ENCODE measurements around the gene BRAT1. TPM values are rescaled to one million over a fixed set of nuclear protein-coding genes. Genes with fewer than 3 reads are reported as not detected.

Gene BRAT1
- total and polyA plus RNA-seq, 2 donors from 2014 or later: 18.7 to 23.7 TPM

DNA sequence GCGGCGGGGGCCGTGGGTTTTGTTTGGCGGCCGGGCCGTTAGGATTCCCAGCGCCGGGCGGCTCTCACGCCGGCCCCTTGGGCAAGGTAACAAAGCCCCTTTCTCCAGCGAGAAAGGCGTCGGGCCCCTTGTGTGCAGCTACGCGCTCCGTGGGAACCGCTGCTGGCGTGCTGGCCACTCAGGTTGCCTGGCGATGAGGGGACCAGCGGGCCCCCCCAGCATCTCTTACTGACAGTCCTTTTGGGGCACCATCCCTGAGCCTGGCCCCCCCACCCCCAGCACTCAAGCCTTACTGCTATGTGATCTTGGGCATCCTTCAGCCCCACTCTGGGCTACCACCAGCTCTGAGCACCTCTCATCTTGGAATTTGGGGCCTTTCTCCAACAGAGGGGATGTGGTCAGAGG, 34.0 kb downstream of the BRAT1 start:
- TF ChIP-seq, protein P1, sequence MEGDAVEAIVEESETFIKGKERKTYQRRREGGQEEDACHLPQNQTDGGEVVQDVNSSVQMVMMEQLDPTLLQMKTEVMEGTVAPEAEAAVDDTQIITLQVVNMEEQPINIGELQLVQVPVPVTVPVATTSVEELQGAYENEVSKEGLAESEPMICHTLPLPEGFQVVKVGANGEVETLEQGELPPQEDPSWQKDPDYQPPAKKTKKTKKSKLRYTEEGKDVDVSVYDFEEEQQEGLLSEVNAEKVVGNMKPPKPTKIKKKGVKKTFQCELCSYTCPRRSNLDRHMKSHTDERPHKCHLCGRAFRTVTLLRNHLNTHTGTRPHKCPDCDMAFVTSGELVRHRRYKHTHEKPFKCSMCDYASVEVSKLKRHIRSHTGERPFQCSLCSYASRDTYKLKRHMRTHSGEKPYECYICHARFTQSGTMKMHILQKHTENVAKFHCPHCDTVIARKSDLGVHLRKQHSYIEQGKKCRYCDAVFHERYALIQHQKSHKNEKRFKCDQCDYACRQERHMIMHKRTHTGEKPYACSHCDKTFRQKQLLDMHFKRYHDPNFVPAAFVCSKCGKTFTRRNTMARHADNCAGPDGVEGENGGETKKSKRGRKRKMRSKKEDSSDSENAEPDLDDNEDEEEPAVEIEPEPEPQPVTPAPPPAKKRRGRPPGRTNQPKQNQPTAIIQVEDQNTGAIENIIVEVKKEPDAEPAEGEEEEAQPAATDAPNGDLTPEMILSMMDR (IDR thresholded peaks at IDR 0.05; ENCODE audit: borderline replicate concordance, extremely low read depth, insufficient read depth): no peak
- H3K27ac ChIP-seq (ENCODE audit: low read depth in 2 of 2, low read length in 2 of 2): no peak overlapping the region
- no peak for DNase-seq
- peak overlapping the region in 2 of 3 donors; percentile 24 to 53 for H3K4me3 ChIP-seq (ENCODE audit: low read length in 3 of 3)
- intact Hi-C loops (cut with DNase I): no loop called here
- FAIRE-seq: no peak
- H3K9me3 ChIP-seq (ENCODE audit: control insufficient read depth in 2 of 3, insufficient read depth in 1 of 3, low read length in 3 of 3): no peaks in the 10 kb centered on the region
- peaks cover 0 to 4% (median 0%) of the 10 kb centered on the region in 3 donors for H3K36me3 ChIP-seq (ENCODE audit: control insufficient read depth in 2 of 3, insufficient read depth in 3 of 3, low read length in 3 of 3)
- no peaks in the 10 kb centered on the region for H3K27me3 ChIP-seq (ENCODE audit: control insufficient read depth, insufficient read depth, low read length)
- H3K4me1 ChIP-seq (ENCODE audit: control insufficient read depth in 2 of 3, insufficient read depth in 2 of 3, low read depth in 1 of 3, low read length in 3 of 3): peaks cover 0 to 35% (median 0%) of the 10 kb centered on the region in 3 donors
- no peak overlapping the region for H3K9ac ChIP-seq (ENCODE audit: low read length in 3 of 3)

DNA sequence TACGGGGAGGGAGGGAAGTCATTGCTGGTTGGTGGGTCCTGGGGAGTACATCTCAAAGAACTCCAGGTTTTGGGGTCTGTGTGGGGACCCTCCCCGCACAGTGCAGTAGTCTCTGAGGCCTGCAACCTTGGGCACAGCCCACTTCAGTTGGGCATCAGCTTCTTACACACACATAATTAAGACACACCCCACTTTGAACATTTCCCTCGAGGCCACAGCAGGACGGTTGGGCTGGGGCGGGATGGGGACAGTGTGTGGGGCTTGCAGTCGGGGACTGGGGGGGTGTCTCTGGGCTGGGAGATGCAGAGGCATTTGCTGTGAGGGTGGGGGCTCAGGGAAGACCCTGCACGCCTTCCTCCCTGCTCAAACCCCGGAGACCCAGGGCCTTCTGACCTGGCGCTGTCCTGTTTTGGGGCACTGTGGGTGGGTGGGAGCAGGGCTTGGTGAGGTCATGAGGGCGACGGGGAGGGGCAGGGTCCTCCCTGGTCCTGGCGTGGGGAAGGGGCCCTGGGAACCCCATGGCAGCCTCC, 34.5 kb downstream of the BRAT1 start:
- Histone ChIP-seq H3K9me3 (ENCODE audit: control insufficient read depth in 2 of 3, insufficient read depth in 1 of 3, low read length in 3 of 3) (no peaks in the 10 kb centered on the region), H3K9ac (ENCODE audit: low read length in 3 of 3) (peak overlapping the region in 2 of 3 donors; percentile 19 to 43), H3K27ac (ENCODE audit: low read depth in 2 of 2, low read length in 2 of 2) (no peak overlapping the region), H3K36me3 (ENCODE audit: control insufficient read depth in 2 of 3, insufficient read depth in 3 of 3, low read length in 3 of 3) (peaks cover 0 to 4% (median 0%) of the 10 kb centered on the region in 3 donors), H3K4me3 (ENCODE audit: low read length in 3 of 3) (peak overlapping the region; percentile 30 to 72 (median 49)), H3K4me1 (ENCODE audit: control insufficient read depth in 2 of 3, insufficient read depth in 2 of 3, low read depth in 1 of 3, low read length in 3 of 3) (peaks cover 0 to 35% (median 0%) of the 10 kb centered on the region in 3 donors), H3K27me3 (ENCODE audit: control insufficient read depth, insufficient read depth, low read length) (no peaks in the 10 kb centered on the region)
- no peak for FAIRE-seq
- TF ChIP-seq, protein P1 (IDR thresholded peaks at IDR 0.05; ENCODE audit: borderline replicate concordance, extremely low read depth, insufficient read depth): no peak
- DNase-seq: peak in 1 of 5 donors; percentile 74
- intact Hi-C loops (cut with DNase I): no loop called here

DNA sequence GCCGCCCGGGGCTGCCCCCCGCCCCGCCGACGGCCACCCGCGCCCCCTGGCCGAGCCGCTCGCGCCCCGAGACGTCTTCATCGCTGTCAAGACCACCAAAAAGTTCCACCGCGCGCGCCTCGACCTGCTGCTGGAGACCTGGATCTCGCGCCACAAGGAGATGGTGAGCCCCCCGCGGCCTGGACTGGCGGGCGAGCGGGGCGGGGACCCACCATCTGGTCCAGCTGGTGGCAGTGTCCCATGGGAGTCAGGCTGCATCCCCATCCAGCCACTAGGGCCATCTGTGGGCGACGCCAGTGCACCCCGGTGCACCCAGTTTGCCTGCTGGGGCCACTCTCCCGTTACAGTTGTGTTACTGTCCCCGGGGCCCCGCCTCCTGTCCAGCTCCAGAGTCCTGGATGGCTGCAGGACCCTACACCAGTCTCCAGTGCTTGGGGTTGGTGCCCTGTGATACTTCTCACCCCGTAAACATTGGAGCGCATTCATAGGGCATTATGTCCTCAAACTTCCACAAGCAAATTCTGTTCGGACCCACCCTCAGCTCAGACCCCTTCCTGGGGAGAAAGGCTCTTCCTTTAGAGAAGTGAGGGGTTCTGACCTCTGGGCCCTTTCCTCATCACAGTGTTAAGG, 35.1 kb downstream of the BRAT1 start:
- intact Hi-C loops (cut with DNase I): no loop called here
- Histone ChIP-seq H3K9me3 (ENCODE audit: control insufficient read depth in 2 of 3, insufficient read depth in 1 of 3, low read length in 3 of 3) (no peaks in the 10 kb centered on the region), H3K36me3 (ENCODE audit: control insufficient read depth in 2 of 3, insufficient read depth in 3 of 3, low read length in 3 of 3) (no peaks in the 10 kb centered on the region), H3K27me3 (ENCODE audit: control insufficient read depth, insufficient read depth, low read length) (no peaks in the 10 kb centered on the region), H3K27ac (ENCODE audit: low read depth in 2 of 2, low read length in 2 of 2) (no peak overlapping the region), H3K9ac (ENCODE audit: low read length in 3 of 3) (peak overlapping the region; percentile 19 to 43 (median 39)), H3K4me1 (ENCODE audit: control insufficient read depth in 2 of 3, insufficient read depth in 2 of 3, low read depth in 1 of 3, low read length in 3 of 3) (peaks cover 0 to 35% (median 0%) of the 10 kb centered on the region in 3 donors), H3K4me3 (ENCODE audit: low read length in 3 of 3) (peak overlapping the region; percentile 30 to 72 (median 49))
- TF ChIP-seq, protein P1 (IDR thresholded peaks at IDR 0.05; ENCODE audit: borderline replicate concordance, extremely low read depth, insufficient read depth): no peak
- no peak for FAIRE-seq
- peak in 1 of 5 donors; percentile 82 for DNase-seq

Data from kidney (tissue), 14 donors.